Esophagus muscularis mucosa (tissue), 4 donors: ENCODE measurements around the gene DUXB. TPM values are rescaled to one million over a fixed set of nuclear protein-coding genes. Genes with fewer than 3 reads are reported as not detected.

Experiments used
- DNase-seq: peaks from one replicate; pipeline ENCODE4 v3.0.0-alpha.2; 2017; ENCODE audit errors: extremely low spot score
- H3K27ac ChIP-seq, 4 donors: fragments of 200-600 bp; sonication (generic); replicated peaks in 1 of 4; 1 replicate in 3 of 4; 2 replicates in 1 of 4; pipeline ENCODE4 v1.5.1; 2016 to 2019; ENCODE audit warnings: mild to moderate bottlenecking in 1 of 4
- H3K27me3 ChIP-seq, 4 donors: fragments of 200-600 bp; sonication (generic); one replicate each; pipeline versions ENCODE4 v1.5.1 to v1.6.0; 2016 to 2019
- H3K36me3 ChIP-seq, 4 donors: fragments of 200-600 bp; sonication (generic); one replicate each; pipeline ENCODE4 v1.5.1; 2016 to 2019
- H3K4me1 ChIP-seq, 4 donors: fragments of 200-600 bp; sonication (generic); one replicate each; pipeline ENCODE4 v1.5.1; 2016 to 2019
- H3K4me3 ChIP-seq, 4 donors: fragments of 200-600 bp; sonication (generic); 1 replicate in 2 of 4; 2 replicates in 2 of 4; pipeline ENCODE4 v1.5.1; 2016 to 2019; ENCODE audit warnings: mild to moderate bottlenecking in 4 of 4, moderate library complexity in 1 of 4
- H3K9me3 ChIP-seq, 4 donors: fragments of 200-600 bp; sonication (generic); 1 replicate in 3 of 4; 2 replicates in 1 of 4; pipeline ENCODE4 v1.5.1; 2016 to 2019
- CTCF ChIP-seq, 3 experiments: fragments of 200-600 bp in 2 of 3; fragments of 450-650 bp in 1 of 3; sonication (generic) in 2 of 3; IDR thresholded peaks; one replicate each; pipeline ENCODE4 v1.5.1; 2017 to 2019; ENCODE audit warnings: antibody characterized with exemption in 3 of 3, mild to moderate bottlenecking in 2 of 3, moderate library complexity in 1 of 3
- EP300 ChIP-seq: sonication (generic); formaldehyde crosslinking; IDR thresholded peaks from one replicate; pipeline ENCODE4 v1.6.1; 2017; ENCODE audit warnings: antibody characterized with exemption
- POLR2A ChIP-seq: fragments of 450-650 bp; IDR thresholded peaks from one replicate; pipeline ENCODE4 v1.6.1; 2017; ENCODE audit warnings: antibody characterized with exemption, moderate library complexity, mild to moderate bottlenecking, low read depth
- POLR2AphosphoS5 ChIP-seq, 2 donors: sonication (generic); formaldehyde crosslinking; IDR thresholded peaks; one replicate each; pipeline ENCODE4 v1.6.1; 2017; ENCODE audit warnings: antibody characterized with exemption in 2 of 2
- WGBS: methylation state at CpG from one replicate; pipeline ENCODE4 v1.1.5; 2018; 5-methylcytosine and 5-hydroxymethylcytosine counted together
- intact Hi-C: fragments of 100-400 bp; cut with DNase I; formaldehyde crosslinking; loops from one replicate; pipeline ENCODE4 v1.15.1; 2023
- total RNA-seq, 4 donors: library from RNA; depleted of rRNA; stranded (reverse); fragments of >200 nt; gene quantifications; one replicate each; pipeline versions ENCODE4 v1.1.0 to v1.2.1, GENCODE V29; 2016

The DUXB gene
- total RNA-seq, 4 donors from 2014 or later: not detected

GRCh38 chr16:75726390-75726789 is 25.1 kb upstream of the DUXB start, which contains the start of gene CPHXL:
Gene CPHXL (minus strand): TSS chr16:75726490. CDS start chr16:75726442, 48 bp downstream.
- 93% methylated on average over 5 of the region's 5 CpGs for WGBS
- DNase-seq: no peak
- intact Hi-C loops: no loop called here
- H3K4me3 ChIP-seq: no peak within 1 kb of the TSS
- no peaks in the 10 kb centered on the region for H3K36me3 ChIP-seq
- TF ChIP-seq CTCF (IDR thresholded peaks at IDR 0.05) (no peak), EP300 (no peak), POLR2A (no peak)
- no peak within 1 kb of the TSS for H3K27ac ChIP-seq
- H3K4me1 ChIP-seq: no peaks in the 10 kb centered on the region
- no peaks in the 10 kb centered on the region for H3K27me3 ChIP-seq
- H3K9me3 ChIP-seq: no peaks in the 10 kb centered on the region

- peaks cover 0 to 7% (median 0%) of the 10 kb centered on the region in 4 donors for H3K9me3 ChIP-seq
- 89% methylated on average over 4 of the region's 4 CpGs for WGBS
- no peaks in the 10 kb centered on the region for H3K36me3 ChIP-seq
- no peaks in the 10 kb centered on the region for H3K4me1 ChIP-seq
- H3K27me3 ChIP-seq: no peaks in the 10 kb centered on the region
- no peak for DNase-seq
- no peak for TF ChIP-seq POLR2A
- TF ChIP-seq POLR2AphosphoS5 (IDR thresholded peaks at IDR 0.05): no peak
- no peak for TF ChIP-seq CTCF (IDR thresholded peaks at IDR 0.05)
- no peak for TF ChIP-seq EP300
- no peak overlapping the region for H3K27ac ChIP-seq
- intact Hi-C loops: no loop called here
- no peak overlapping the region for H3K4me3 ChIP-seq
Observed at GRCh38 chr16:75718452-75718851, 17.2 kb upstream of the DUXB start.

GRCh38 chr16:75714661-75715060 is 13.4 kb upstream of the DUXB start:
- TF ChIP-seq POLR2A: no peak
- TF ChIP-seq CTCF (IDR thresholded peaks at IDR 0.05): no peak
- no peak for TF ChIP-seq POLR2AphosphoS5 (IDR thresholded peaks at IDR 0.05)
- TF ChIP-seq EP300: no peak
- Histone ChIP-seq H3K4me1 (no peaks in the 10 kb centered on the region), H3K27me3 (no peaks in the 10 kb centered on the region), H3K27ac (no peak overlapping the region), H3K36me3 (no peaks in the 10 kb centered on the region), H3K4me3 (no peak overlapping the region), H3K9me3 (peaks cover 0 to 11% (median 0%) of the 10 kb centered on the region in 4 donors)
- intact Hi-C loops: no loop called here
- DNase-seq: no peak

- Histone ChIP-seq H3K4me3 (no peak overlapping the region), H3K36me3 (no peaks in the 10 kb centered on the region), H3K27me3 (no peaks in the 10 kb centered on the region), H3K27ac (no peak overlapping the region), H3K4me1 (no peaks in the 10 kb centered on the region), H3K9me3 (peaks cover 0 to 6% (median 0%) of the 10 kb centered on the region in 4 donors)
- intact Hi-C loops: no loop called here
- TF ChIP-seq POLR2AphosphoS5 (IDR thresholded peaks at IDR 0.05) (no peak), POLR2A (no peak), EP300 (no peak), CTCF (IDR thresholded peaks at IDR 0.05) (no peak)
- DNase-seq: no peak
- WGBS: 89% methylated on average over 2 of the region's 2 CpGs
Observed at GRCh38 chr16:75710344-75710743, 9.1 kb upstream of the DUXB start.

GRCh38 chr16:75703306-75703705 is 2.0 kb upstream of the DUXB start:
- no peaks in the 10 kb centered on the region for H3K27me3 ChIP-seq
- 95% methylated on average over 4 of the region's 4 CpGs for WGBS
- intact Hi-C loops: no loop called here
- no peaks in the 10 kb centered on the region for H3K9me3 ChIP-seq
- no peaks in the 10 kb centered on the region for H3K4me1 ChIP-seq
- no peak overlapping the region for H3K4me3 ChIP-seq
- TF ChIP-seq POLR2AphosphoS5 (IDR thresholded peaks at IDR 0.05) (no peak), POLR2A (no peak), CTCF (IDR thresholded peaks at IDR 0.05) (no peak), EP300 (no peak)
- no peaks in the 10 kb centered on the region for H3K36me3 ChIP-seq
- no peak overlapping the region for H3K27ac ChIP-seq
- DNase-seq: no peak
